Ishikawa (cell line): ENCODE results near the gene KCNMB2.

Source experiments
- CEBPB ChIP-seq: IDR thresholded peaks from 2 replicates; pipeline ENCODE4 v1.6.1; 2012
- CREB1 ChIP-seq: IDR thresholded peaks from 2 replicates; pipeline ENCODE4 v1.6.1; 2012; ENCODE audit warnings: low read depth
- EGR1 ChIP-seq: IDR thresholded peaks from 2 replicates; pipeline ENCODE4 v1.6.1; 2012
- EP300 ChIP-seq: IDR thresholded peaks from 2 replicates; pipeline ENCODE4 v1.6.1; 2012; ENCODE audit warnings: borderline replicate concordance
- FOXM1 ChIP-seq: IDR thresholded peaks from 2 replicates; pipeline ENCODE4 v1.6.1; 2012; ENCODE audit warnings: low read depth, borderline replicate concordance
- NFIC ChIP-seq: IDR thresholded peaks from 2 replicates; pipeline ENCODE4 v1.6.1; 2012
- RAD21 ChIP-seq: IDR thresholded peaks from 2 replicates; pipeline ENCODE4 v1.6.1; 2012; ENCODE audit warnings: low read depth
- TAF1 ChIP-seq: IDR thresholded peaks from 2 replicates; pipeline ENCODE4 v1.6.1; 2012; ENCODE audit warnings: low read depth, mild to moderate bottlenecking
- TCF12 ChIP-seq: IDR thresholded peaks from 2 replicates; pipeline ENCODE4 v1.6.1; 2012; ENCODE audit warnings: low read depth
- TEAD4 ChIP-seq: IDR thresholded peaks from 2 replicates; pipeline ENCODE4 v1.6.1; 2012
- YY1 ChIP-seq: IDR thresholded peaks from 2 replicates; pipeline ENCODE4 v1.6.1; 2012; ENCODE audit warnings: low read depth
- ZBTB7A ChIP-seq: IDR thresholded peaks from 2 replicates; pipeline ENCODE4 v1.6.1; 2012; ENCODE audit warnings: low read depth
- TF ChIP-seq, protein P1 (sequence below): IDR thresholded peaks from 2 replicates; pipeline ENCODE4 v1.6.1; 2012
- TF ChIP-seq, protein P2 (sequence below): IDR thresholded peaks from 2 replicates; pipeline ENCODE4 v1.6.1; 2012; ENCODE audit warnings: low read depth, mild to moderate bottlenecking
- TF ChIP-seq, protein P3 (sequence below): IDR thresholded peaks from 2 replicates; pipeline ENCODE4 v1.6.1; 2012

Gene KCNMB2

DNA sequence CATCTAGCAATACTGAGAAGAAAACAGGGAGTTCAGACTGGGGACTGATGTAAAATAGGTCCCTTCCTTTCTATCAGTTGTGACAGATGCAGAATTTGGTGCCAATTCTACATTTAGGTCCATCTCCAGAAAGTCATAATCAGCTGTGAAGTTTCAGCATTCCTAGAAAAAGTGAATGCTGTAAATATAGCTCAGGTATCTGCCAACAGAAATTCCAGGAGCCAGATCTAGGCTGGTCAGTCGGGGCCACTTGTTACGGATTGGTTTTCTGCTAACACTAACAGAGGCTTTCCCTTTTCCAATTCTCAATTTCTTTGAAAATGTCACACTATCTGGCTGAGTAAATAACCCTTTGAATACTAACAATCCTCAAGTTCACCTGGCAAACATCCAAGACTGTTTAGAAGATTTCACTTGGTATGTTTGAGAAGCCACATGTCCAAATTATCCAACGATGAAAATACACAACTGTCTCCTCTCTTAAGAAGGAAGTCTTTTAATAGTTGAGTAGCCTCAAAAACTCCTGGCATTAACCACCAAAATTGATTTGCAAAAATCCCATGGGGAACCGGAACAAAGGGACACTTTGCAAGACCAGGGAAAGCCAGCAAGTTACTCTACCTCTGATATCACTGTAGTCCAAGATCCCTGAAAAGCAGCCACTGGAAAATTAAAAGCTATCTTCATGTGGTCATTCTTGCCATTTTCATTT is 313.1 kb downstream of the KCNMB2 start:
- no peak for TF ChIP-seq CEBPB
- TF ChIP-seq TEAD4, result no peak
- TF ChIP-seq CREB1, result no peak
- TF ChIP-seq, protein P1, sequence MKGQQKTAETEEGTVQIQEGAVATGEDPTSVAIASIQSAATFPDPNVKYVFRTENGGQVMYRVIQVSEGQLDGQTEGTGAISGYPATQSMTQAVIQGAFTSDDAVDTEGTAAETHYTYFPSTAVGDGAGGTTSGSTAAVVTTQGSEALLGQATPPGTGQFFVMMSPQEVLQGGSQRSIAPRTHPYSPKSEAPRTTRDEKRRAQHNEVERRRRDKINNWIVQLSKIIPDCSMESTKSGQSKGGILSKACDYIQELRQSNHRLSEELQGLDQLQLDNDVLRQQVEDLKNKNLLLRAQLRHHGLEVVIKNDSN, result no peak
- TF ChIP-seq TAF1, result no peak
- no peak for TF ChIP-seq RAD21
- TF ChIP-seq, protein P2, sequence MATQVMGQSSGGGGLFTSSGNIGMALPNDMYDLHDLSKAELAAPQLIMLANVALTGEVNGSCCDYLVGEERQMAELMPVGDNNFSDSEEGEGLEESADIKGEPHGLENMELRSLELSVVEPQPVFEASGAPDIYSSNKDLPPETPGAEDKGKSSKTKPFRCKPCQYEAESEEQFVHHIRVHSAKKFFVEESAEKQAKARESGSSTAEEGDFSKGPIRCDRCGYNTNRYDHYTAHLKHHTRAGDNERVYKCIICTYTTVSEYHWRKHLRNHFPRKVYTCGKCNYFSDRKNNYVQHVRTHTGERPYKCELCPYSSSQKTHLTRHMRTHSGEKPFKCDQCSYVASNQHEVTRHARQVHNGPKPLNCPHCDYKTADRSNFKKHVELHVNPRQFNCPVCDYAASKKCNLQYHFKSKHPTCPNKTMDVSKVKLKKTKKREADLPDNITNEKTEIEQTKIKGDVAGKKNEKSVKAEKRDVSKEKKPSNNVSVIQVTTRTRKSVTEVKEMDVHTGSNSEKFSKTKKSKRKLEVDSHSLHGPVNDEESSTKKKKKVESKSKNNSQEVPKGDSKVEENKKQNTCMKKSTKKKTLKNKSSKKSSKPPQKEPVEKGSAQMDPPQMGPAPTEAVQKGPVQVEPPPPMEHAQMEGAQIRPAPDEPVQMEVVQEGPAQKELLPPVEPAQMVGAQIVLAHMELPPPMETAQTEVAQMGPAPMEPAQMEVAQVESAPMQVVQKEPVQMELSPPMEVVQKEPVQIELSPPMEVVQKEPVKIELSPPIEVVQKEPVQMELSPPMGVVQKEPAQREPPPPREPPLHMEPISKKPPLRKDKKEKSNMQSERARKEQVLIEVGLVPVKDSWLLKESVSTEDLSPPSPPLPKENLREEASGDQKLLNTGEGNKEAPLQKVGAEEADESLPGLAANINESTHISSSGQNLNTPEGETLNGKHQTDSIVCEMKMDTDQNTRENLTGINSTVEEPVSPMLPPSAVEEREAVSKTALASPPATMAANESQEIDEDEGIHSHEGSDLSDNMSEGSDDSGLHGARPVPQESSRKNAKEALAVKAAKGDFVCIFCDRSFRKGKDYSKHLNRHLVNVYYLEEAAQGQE, result no peak
- TF ChIP-seq, protein P3, sequence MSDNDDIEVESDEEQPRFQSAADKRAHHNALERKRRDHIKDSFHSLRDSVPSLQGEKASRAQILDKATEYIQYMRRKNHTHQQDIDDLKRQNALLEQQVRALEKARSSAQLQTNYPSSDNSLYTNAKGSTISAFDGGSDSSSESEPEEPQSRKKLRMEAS, result no peak
- no peak for TF ChIP-seq TCF12
- TF ChIP-seq EP300, result no peak
- TF ChIP-seq EGR1, result no peak
- TF ChIP-seq ZBTB7A, result no peak
- no peak for TF ChIP-seq FOXM1
- TF ChIP-seq NFIC, result no peak
- TF ChIP-seq YY1, result no peak

DNA sequence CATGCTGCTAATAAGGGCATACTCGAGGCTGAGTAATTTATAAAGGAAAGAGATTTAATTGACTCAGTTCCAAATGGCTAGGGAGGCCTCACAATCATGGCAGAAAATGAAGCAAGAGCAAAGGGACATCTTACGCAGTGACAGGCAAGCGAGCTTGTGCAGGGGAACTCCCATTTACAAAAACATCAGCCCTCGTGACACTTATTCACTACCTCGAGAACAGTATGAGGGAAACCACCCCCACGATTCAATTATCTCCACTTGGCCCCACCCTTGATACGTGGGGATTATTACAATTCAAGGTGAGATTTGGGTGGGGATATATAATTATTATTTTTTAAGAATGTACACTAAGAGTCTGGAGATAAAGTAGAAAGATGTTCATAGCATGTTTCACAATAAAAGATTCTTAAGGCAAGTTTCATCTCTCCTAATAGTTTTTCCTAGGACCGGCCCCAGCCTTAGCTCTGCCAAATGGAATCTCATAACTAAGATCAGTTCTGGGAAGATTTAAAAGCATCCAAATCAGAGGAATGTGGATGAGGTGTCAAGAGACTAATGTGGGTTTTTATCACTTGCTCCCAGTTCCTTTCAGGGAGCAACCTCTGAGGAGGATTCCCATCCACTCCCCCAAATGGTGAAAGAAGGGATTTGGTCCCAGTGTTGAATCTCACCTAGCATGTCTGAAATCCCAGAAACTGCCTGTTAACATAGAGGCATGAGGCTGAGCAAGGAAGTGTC is 314.4 kb downstream of the KCNMB2 start:
- TF ChIP-seq CREB1 (no peak), FOXM1 (no peak), EP300 (no peak), TAF1 (no peak), EGR1 (no peak), YY1 (no peak), NFIC (no peak), ZBTB7A (no peak), RAD21 (no peak)
- TF ChIP-seq, protein P3, result no peak
- TF ChIP-seq, protein P2, result no peak
- TF ChIP-seq, protein P1, result no peak

DNA sequence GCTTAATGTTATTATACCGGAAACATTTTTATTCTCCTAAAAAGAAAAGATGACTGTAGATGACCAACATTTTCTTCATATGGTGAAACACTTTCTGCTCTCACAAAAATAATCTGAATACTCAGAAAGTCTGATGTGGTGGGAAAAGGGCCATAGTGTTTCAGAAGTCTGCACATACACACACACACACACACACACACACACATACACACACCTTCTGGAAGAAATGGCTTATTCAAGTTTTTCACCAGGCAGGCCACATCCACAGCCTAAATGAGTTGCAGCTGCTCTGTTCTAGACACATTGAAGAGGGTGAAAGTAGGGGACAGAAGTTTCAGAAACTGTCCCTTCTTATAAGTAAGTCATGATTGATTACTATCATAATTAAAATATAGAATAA is 315.3 kb downstream of the KCNMB2 start:
- TF ChIP-seq CEBPB (no peak), EGR1 (no peak), YY1 (no peak), ZBTB7A (no peak), NFIC (no peak), TAF1 (no peak), TEAD4 (no peak)
- TF ChIP-seq, protein P1, result no peak
- TF ChIP-seq, protein P2, result no peak

DNA sequence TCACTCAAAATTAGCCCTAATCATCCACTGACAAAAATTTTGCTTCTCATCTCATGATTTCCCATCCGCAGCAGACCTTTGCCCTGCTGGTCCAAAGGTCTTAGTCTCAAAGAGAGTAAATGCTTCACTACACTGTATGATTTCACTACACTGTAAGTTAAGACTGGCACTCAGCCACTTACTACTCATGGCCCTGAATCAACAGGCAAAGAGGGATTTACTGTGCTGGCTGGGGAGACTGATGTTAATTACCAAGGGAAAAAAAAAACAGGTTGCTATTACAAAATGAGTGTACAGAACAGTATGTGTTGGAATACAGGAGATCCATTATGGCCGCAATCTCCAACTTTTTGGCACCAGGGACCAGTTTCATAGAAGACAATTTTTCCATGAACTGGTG is 320.6 kb downstream of the KCNMB2 start:
- TF ChIP-seq, protein P1, result no peak
- TF ChIP-seq FOXM1, result no peak
- TF ChIP-seq, protein P2, result no peak
- TF ChIP-seq TCF12, result no peak
- no peak for TF ChIP-seq TAF1
- no peak for TF ChIP-seq NFIC
- TF ChIP-seq CREB1, result no peak
- TF ChIP-seq TEAD4, result no peak
- no peak for TF ChIP-seq ZBTB7A
- no peak for TF ChIP-seq EGR1
- no peak for TF ChIP-seq EP300
- TF ChIP-seq RAD21, result no peak
- no peak for TF ChIP-seq CEBPB
- TF ChIP-seq, protein P3, result no peak
- no peak for TF ChIP-seq YY1
